Type B pancreatic cell (in vitro differentiated cells): ENCODE results near the gene DPM2. TPM values are rescaled to one million over a fixed set of nuclear protein-coding genes. Genes with fewer than 3 reads are reported as not detected.

Experiments used
- DNase-seq: peaks from one replicate; pipeline ENCODE4 v3.0.0; 2021; ENCODE audit warnings: mixed read lengths; ENCODE audit not compliant: unreplicated experiment; ENCODE audit errors: extremely low spot score
- H3K27ac Mint-ChIP-seq: 2 replicates; pipeline ENCODE4 v1.8.0; 2021; ENCODE audit warnings: mild to moderate bottlenecking, mixed read lengths
- H3K27me3 Mint-ChIP-seq: 2 replicates; pipeline ENCODE4 v1.8.0; 2021; ENCODE audit warnings: mixed read lengths
- H3K36me3 Mint-ChIP-seq: 2 replicates; pipeline ENCODE4 v1.8.0; 2021; ENCODE audit warnings: mixed read lengths
- H3K4me1 Mint-ChIP-seq: one replicate; pipeline ENCODE4 v1.8.0; 2021; ENCODE audit warnings: mixed read lengths; ENCODE audit not compliant: unreplicated experiment
- H3K4me3 Mint-ChIP-seq: 2 replicates; pipeline ENCODE4 v1.8.0; 2021; ENCODE audit warnings: mild to moderate bottlenecking, mixed read lengths
- H3K9me3 Mint-ChIP-seq: 2 replicates; pipeline ENCODE4 v1.8.0; 2021; ENCODE audit warnings: mixed read lengths
- total RNA-seq: library from RNA; stranded (reverse); gene quantifications from 2 replicates; pipeline ENCODE4 v1.2.1, GENCODE V29; 2021; ENCODE audit warnings: low replicate concordance
- TF ChIP-seq, protein P1 (sequence below): fragments of 200-600 bp; sonication (generic); conservative IDR thresholded peaks from 2 replicates; pipeline ENCODE4 v1.5.0; 2021; ENCODE audit warnings: antibody characterized with exemption, mild to moderate bottlenecking

DPM2 gene
- total RNA-seq, 1 donor from 2014 or later = 41.6 TPM

DNA sequence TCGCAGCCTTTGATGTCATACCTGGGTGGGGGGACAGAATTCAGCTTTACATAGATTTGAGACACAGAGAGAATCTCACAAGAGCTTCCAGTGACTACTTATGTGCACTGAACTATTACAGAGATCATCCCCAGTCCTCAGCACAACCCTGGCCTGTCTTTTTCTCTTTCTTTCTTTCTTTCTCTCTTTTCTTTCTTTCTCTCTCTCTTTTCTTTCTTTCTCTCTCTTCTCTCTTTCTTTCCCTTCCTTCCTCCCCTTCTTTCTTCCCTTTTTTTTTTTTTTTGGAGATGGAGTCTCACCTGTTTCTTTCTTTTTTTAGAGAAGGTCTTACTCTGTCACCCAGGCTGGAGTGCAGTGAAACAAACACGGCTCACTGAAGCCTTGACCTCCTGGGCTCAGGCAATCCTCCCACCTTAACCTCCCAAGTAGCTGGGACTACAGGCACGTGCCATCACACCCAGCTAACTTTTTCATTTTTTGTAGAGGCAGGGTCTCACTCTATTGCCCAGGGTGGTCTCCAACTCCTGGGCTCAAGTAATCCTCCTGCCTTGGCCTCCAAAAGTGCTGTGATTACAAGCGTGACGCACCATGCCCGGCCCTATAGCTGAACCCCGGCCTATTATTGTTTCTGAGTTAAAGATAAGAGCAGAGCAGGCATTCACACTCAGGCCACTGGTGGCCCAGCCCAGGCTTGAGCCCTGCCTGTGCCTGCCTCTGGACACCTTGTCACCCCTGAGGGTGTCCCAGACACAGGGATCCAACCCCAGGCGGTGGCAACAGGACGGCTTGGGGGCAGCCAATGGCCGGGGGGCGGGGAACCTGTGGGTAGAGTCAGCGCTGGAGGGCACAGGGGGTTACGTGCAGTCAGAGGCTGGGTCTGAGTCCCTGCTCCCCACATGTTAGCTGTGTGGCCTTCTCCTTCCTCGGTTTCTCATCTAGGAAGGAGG lies 11.4 kb downstream of the DPM2 start:
- DNase-seq = no peak
- H3K4me1 Mint-ChIP-seq = peaks cover 9% of the 10 kb centered on the region
- peaks cover 59% of the 10 kb centered on the region for H3K27me3 Mint-ChIP-seq

DNA sequence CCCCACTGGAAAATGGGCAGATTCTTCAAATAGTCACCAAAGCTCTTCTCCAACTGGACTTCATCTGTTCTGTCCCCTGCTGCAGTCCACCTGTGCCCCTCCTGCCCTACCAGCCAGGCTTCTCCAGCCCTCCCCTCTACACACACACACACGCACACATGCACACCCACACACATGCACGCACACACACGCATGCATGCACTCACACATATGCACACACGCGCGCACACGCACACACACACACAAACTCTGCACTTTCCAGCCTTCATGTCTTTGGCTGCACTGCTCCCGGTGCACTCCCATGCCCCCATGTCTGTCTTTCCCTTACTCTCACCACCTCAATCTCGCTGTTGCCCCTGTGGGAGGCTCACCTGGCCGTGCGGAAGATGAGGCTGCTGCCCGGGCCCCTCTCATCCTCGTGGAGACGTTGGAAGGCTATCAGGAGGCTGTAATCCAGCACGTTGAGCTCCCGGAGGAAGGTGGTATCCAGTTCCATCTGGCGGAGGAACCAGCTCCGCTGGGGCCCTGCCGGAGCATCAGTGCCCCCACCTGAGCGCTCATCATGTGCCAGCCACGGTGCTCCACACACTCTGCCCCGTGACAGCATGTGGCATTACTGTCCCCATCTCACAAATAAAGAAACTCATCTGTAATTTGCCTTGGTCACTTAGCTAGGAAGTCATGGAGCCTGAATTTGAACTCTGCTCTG lies 12.8 kb downstream of the DPM2 start:
- H3K27ac Mint-ChIP-seq = no peak overlapping the region
- no peaks in the 10 kb centered on the region for H3K9me3 Mint-ChIP-seq
- TF ChIP-seq, protein P1, sequence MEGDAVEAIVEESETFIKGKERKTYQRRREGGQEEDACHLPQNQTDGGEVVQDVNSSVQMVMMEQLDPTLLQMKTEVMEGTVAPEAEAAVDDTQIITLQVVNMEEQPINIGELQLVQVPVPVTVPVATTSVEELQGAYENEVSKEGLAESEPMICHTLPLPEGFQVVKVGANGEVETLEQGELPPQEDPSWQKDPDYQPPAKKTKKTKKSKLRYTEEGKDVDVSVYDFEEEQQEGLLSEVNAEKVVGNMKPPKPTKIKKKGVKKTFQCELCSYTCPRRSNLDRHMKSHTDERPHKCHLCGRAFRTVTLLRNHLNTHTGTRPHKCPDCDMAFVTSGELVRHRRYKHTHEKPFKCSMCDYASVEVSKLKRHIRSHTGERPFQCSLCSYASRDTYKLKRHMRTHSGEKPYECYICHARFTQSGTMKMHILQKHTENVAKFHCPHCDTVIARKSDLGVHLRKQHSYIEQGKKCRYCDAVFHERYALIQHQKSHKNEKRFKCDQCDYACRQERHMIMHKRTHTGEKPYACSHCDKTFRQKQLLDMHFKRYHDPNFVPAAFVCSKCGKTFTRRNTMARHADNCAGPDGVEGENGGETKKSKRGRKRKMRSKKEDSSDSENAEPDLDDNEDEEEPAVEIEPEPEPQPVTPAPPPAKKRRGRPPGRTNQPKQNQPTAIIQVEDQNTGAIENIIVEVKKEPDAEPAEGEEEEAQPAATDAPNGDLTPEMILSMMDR = no peak
- peak overlapping the region; percentile 1 for H3K4me3 Mint-ChIP-seq
- DNase-seq = no peak
- peaks cover 56% of the 10 kb centered on the region for H3K27me3 Mint-ChIP-seq
- H3K36me3 Mint-ChIP-seq = no peaks in the 10 kb centered on the region
- H3K4me1 Mint-ChIP-seq = peaks cover 1% of the 10 kb centered on the region

More for the DNA sequence above, 11.4 kb downstream of the DPM2 start:
- Mint-ChIP-seq H3K4me3 (peak overlapping the region; percentile 69), H3K9me3 (no peaks in the 10 kb centered on the region), H3K27ac (no peak overlapping the region), H3K36me3 (no peaks in the 10 kb centered on the region)
- TF ChIP-seq, protein P1 = no peak

DNA sequence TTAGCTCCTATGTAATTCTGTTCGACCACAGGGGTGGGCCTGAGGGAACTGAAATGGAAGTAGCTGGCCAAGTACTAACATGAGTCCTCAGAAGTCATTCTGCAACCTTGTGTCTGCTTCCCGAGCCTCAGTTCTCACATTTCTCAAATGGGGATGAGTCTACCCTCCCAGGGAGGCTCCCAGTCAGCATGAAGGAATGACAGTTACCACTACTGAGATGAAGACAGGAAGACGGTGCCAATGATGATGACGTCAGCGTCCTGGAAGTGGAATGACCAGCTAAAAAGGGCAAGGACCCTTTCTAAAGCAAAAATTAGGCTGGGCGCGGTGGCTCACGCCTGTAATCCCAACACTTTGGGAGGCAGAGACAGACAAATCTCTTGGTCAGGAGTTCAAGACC lies 13.9 kb downstream of the DPM2 start:
- Mint-ChIP-seq H3K4me3 (no peak overlapping the region), H3K4me1 (peaks cover 9% of the 10 kb centered on the region), H3K27me3 (peaks cover 47% of the 10 kb centered on the region), H3K9me3 (no peaks in the 10 kb centered on the region), H3K36me3 (no peaks in the 10 kb centered on the region), H3K27ac (peak overlapping the region; percentile 65)
- DNase-seq = no peak
- TF ChIP-seq, protein P1 = no peak

DNA sequence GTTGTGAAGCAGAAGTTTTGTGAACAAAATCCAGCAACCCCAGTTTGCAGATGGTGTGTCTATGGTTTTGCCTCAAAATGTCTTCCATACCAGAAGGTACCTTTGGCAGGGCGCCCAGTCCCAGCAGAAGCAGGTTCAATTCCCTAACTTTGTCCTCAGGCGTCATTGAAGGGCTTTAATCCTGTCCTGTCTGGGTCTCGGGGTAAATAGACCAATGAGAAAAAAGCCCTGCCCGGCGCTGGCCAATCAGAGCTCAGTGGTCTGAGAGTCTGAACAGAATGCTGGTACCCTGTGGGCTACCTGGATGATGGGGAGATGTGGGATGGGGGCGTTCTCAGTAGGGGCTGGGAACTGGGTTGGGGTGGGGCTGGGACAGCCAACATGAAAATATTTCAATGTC lies 14.6 kb downstream of the DPM2 start:
- DNase-seq = no peak

DNA sequence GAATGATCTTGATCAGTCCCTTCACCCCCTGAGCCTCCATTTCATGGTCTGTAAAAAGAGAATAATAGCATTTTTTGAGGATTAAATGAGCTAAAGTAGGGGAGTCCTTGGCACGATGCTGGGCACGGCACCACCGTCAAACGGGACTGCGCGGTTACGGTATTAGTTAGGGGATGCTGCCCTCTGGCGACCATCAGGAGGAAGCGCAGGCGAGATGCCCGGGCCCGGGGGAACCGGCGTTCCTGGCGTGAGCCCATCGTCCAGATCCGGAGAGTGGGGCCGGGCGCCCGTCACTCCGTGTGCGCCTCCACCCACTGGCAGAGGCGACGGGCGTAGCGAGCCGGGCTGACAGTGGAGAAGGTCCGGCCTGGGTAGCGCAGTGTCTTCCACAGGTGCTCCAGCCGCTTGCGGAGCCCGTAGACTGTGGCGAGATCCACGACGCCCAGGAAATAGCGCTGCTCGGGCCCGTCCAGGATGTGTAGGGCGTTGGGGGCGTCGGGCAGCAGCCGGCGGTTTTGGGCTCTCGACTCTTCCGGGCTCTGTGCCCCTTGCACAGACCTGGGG lies 16.0 kb downstream of the DPM2 start:
- TF ChIP-seq, protein P1 = peak; percentile 100
- no peak overlapping the region for H3K27ac Mint-ChIP-seq
- DNase-seq = no peak
- peaks cover 15% of the 10 kb centered on the region for H3K4me1 Mint-ChIP-seq
- no peaks in the 10 kb centered on the region for H3K9me3 Mint-ChIP-seq
- no peaks in the 10 kb centered on the region for H3K36me3 Mint-ChIP-seq
- no peak overlapping the region for H3K4me3 Mint-ChIP-seq
- H3K27me3 Mint-ChIP-seq = peaks cover 34% of the 10 kb centered on the region

More for the DNA sequence above, 14.6 kb downstream of the DPM2 start:
- Mint-ChIP-seq H3K9me3 (no peaks in the 10 kb centered on the region), H3K27me3 (peaks cover 40% of the 10 kb centered on the region), H3K27ac (no peak overlapping the region), H3K4me3 (no peak overlapping the region), H3K36me3 (no peaks in the 10 kb centered on the region), H3K4me1 (peaks cover 15% of the 10 kb centered on the region)
- TF ChIP-seq, protein P1 = no peak
